Measurements from ENCODE around the gene CPXM2.

CPXM2 gene

DNA sequence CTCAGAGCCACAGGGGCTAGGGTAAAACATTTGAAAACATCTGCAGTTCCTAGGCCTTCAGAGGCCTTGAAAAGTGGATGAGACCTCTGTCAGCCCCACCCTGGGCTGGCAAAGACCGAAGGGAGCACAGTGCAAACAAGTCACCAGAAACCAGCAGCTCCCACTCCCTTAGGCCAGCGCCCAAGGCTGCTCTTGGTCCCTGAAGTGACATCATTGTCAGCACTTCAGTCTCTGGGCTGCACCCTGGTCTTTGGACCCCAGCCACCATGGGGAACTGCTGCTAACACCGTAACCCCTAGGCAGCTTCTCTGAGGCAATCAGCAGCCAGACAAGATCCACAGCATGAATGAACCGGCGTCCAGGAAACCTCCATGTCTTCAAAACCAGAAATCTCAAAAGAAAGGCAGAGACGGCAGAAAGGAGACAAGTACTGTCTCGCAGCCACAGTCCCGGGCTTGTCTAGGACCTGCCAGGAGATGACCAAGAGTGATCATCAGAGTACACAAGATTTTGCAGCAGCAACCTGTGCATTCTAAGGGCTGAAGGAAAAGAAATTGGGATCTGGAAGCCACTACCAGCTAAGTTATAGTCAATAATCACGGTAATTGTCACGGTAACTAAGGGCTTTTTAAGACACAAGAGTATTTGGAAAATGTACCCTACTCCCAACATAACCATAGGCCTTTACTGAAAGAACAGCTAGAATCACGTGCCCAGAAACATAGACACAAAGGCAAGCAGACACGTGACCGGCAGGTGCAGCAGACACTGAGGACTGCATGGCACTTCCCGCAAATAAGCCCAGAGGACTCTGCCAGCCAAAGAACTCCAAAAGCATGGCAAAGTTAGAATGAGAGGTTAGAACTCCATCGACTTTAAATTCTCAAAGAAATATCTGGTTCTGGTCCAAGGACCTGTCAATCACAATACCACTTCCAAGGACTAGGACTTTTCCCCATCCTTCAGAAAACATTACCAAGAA is 23.3 kb downstream of the CPXM2 start:
- no peak for DNase-seq

DNA sequence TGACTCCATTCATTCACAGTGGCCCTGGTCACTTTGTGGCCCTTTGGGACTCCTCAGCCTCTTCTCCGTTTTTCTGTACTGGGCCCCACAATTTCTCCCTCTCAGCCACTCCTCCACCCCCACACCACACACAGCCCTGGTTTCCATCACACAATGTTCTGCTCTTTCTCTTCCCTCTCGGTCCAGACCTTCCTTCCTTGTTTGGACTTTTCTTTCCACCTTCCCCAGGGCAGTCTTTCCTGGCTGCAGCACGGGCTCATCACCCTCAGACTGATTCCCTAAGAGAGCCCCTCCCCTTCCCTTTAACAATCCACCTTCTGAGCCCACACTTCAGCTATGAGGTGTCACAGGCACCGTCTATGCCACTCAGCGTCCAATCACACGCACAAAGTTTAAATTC is 25.7 kb downstream of the CPXM2 start:
- DNase-seq, result no peak

DNA sequence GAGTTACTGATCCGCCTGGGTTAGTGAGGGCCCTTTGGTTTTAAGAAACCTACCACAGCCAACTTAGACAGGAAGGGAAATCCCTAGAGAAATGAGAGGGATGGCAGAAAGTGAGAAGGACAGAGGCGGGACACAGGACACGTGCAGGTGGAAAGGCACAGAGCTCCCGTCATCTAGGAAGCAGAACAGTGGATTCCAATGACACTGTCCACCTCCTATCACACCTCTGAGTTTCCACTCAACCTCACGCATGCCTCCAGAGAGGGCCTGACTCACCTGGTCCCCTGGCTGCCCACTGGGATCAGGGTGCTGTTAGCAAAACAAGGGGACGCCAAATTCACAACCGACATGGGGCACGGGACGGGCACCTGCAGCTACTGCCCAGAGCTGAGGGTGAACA is 26.3 kb downstream of the CPXM2 start:
- no peak for DNase-seq

- DNase-seq, result no peak
Measured at GRCh38 chr10:123864923-123865322, 26.7 kb downstream of the CPXM2 start.

DNA sequence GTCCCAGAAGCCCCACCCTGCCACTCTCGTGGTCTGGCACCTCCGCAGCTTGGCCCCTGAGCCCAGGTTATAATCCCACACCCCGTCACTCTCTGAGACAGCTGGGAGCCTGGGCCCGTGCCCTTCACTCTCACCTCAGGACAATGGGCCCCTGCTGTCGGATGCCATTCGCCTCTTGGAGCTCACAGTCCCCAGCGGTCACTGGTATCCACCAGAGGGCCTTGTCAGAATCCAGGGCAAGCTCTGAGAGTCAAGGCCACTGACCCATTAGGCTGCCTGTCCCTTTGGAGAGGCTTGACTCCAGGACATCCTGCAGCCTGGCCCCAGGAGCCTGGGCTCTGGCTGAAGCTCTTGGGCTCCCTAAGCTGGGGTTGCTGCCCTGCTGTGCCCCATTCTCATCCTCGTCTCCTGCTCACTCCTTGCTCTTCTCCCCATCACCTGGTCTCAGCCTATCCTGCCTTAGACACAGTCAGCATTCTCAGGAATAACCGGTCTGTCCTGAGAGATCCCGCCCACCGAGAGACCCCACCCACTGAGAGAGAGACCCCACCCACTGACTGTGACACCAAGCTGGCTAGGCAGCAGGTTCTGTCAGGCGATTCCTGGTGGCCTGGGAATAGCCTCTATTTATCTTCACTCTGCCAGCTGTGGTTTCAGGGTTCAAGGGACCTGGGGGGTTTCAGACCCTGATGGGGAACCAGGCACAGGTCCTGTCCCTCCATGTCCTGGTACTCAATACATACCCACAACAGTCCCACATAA is 27.7 kb downstream of the CPXM2 start:
- DNase-seq, result no peak

DNA sequence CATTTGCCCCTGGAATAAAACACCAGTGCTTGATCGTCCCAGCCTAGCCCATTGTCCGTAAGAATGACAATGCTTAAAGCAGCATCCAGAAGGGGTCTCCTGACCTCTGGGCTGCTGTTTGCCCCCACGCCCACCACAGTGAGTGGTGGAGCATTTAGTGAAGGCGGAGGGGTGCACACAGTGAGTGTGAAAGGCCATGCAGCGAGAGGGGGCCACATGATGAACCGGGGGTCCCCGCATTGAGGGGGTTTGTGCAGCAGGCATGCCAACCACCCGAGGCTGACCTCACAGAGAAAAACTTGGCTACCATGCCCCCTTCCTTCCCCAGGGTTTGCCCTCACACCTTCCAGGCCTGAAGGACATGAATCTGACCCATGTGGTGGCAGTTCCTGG is 28.4 kb downstream of the CPXM2 start:
- no peak for DNase-seq

DNA sequence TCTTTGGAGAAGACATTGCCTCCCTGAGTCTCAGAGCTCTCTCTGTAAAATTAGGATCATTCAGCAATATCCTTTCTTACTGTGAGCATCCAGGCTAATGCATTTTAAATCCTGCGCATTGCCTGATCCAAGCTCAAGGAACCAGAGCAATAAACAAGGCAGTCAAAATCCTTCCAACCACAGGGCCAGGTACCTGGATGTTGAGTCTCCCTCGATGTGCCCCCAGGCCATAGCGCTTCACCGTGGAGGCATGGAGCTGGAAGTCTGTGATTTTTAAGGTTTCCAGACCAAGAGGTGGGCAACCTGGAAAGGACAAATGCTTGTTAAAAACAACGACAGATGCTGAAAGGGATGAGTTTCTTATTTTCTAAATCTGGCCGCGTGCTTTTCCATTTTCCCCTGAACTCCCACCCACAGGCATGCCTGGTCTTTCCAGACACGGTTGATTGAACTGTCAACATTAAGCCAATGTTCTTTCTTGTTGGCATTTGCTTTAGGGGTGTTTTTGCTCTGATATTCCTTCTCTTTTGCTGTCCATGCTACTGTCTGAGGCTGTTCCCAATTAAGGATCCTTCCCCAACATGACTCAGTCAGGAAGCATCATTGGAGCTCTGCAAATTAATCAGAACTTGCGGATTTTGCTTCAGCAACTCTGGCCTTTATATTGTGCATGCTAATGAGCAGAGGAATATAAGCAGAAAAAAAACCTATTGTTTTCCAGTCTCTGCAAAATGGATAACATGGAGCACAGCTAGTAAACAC is 29.0 kb downstream of the CPXM2 start:
- no peak for DNase-seq

DNA sequence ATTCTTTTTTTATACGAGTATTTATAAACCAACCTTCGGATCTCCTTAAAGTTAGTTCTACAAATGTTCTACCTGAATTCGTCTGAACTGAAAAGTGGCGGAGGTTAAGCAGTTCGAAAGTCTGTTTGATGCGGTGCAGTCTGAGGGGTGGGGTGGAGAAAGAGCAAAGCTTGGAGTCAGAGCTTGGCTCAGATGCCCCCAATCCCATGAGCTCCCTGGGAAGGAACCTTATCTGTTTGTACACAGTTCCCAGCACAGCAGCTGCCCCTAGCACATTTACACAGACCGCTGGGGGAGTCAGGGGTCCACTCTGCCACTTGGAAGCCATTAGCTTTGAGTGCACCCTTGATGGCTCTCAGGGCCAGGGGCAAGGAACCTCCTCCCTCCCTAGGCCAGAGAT is 30.8 kb downstream of the CPXM2 start:
- no peak for DNase-seq

DNA sequence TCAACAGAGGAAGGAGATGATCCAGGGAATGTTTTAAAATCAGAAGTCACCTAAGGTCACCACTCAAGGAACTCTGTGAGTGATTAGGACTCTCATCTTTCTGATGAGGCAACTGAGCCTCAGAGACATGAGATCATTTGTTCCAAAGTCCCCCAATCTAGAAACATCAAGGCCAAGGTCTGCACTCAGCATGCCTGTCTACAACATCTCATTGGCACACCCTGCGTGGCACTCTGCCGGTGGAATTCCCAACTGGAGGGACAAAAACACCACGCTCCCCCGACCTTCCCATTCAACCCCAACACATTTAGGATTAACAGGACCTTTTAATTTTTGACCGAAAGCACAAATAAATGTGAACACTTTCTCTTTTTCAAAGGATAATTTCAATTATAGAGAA is 31.4 kb downstream of the CPXM2 start:
- DNase-seq, result no peak

DNA sequence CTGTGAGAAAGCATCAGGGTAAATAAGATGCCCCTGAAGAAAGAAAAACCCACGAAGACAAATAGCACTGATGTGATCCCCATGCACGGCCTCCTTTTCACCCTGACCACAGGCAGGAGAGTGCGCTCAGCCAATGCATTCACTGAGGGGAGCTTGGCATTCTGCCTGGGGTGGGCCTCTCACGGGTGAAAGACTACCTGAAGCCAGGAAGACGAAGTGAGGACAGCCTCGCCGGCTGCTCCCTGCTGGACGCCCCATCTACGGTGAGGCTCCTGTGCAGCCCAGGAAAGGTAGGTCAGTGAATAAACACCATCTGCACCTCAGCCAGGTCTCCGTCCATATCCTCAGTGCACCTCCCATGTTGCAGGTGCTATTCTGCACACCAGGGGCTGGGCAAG is 32.0 kb downstream of the CPXM2 start:
- DNase-seq, result no peak

GRCh38 chr10:123858907-123859652 is 32.5 kb downstream of the CPXM2 start:
- no peak for DNase-seq

- DNase-seq, result no peak
Measured at GRCh38 chr10:123858077-123858681, 33.4 kb downstream of the CPXM2 start.

GRCh38 chr10:123857616-123858015 is 34.0 kb downstream of the CPXM2 start:
- no peak for DNase-seq

- no peak for DNase-seq
Measured at GRCh38 chr10:123855008-123855684, 36.5 kb downstream of the CPXM2 start.

DNA sequence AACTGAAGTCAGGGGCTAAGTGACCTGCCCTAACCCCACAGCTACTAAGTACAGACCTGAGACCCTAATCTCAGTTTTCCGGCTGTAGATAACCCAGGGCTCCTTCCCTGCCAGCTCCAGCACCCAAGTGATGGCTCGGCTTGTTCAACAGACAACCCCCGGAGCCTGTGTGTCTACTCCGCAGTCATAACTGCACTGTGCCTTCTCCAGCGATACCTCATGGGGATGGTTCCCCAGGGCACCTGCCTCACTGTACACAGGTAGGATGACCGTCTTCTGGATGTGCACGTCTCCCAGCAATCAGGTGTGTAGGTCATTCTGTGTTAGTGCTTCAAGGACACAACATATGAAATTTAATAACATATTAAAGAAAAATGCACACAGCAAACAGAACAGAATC is 37.1 kb downstream of the CPXM2 start:
- DNase-seq, result no peak

GRCh38 chr10:123854003-123854402 is 37.6 kb downstream of the CPXM2 start:
- DNase-seq, result no peak

DNA sequence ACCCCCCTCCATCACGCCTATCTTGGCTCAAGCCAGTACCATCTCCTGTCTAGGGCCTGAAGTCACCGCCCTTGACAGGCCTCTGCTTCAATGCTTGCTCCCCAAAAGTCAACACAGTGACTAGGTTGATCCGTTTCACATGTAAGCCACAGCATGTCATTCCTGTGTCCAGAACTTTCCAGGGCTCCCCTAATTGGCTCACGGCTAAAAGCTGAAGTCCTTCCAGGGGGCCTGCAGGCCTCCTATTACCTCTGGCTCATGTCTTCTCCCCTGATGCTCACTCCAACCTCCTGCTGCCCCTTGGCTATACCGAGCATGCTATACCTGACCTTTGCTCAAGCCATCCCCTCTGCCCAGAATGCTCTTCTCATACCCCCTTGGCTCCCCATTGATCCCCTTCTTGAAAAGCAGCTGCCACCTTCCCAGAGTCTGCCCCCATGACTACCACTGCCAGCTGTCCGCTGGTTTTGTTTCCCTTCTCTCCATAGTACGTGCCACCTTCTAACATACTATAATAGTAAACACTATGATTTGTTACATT is 39.1 kb downstream of the CPXM2 start:
- no peak for DNase-seq

- no peak for DNase-seq
Measured at GRCh38 chr10:123848564-123849457, 42.8 kb downstream of the CPXM2 start.

- no peak for DNase-seq
Measured at GRCh38 chr10:123847686-123848432, 43.7 kb downstream of the CPXM2 start.
